Measurements from ENCODE around the gene MGAT1. TPM values are rescaled to one million over a fixed set of nuclear protein-coding genes. Genes with fewer than 3 reads are reported as not detected.

MGAT1 gene
- polyA plus RNA-seq (2013, experiment 1 of 2): 40.4 TPM
- polyA plus RNA-seq (2013, experiment 2 of 2): 40.6 TPM

GRCh38 chr5:180802325-180803180 lies at the start of gene MGAT1:
Gene MGAT1 (minus strand): TSS chr5:180802806. CDS start chr5:180792971, 9,835 bp downstream.
- no peaks in the 10 kb centered on the region for H3K36me3 ChIP-seq (ENCODE audit: control insufficient read depth, insufficient read depth, low read length)
- H3K27ac ChIP-seq (ENCODE audit: low read depth, low read length): peak within 1 kb of the TSS; percentile 91
- no peaks in the 10 kb centered on the region for H3K27me3 ChIP-seq (ENCODE audit: insufficient read depth, low read length, poor library complexity)
- H2AK5ac ChIP-seq (ENCODE audit: low read length): peak within 1 kb of the TSS; percentile 62
- H3K18ac ChIP-seq (ENCODE audit: low read length): peak within 1 kb of the TSS; percentile 98
- no peak within 1 kb of the TSS for H4K5ac ChIP-seq (ENCODE audit: low read length)
- peak within 1 kb of the TSS; percentile 93 for H2BK5ac ChIP-seq (ENCODE audit: low read length)
- WGBS (ENCODE audit: extremely low coverage, insufficient coverage, low lambda C conversion rate): no CpG with 5 or more reads among the region's 87 CpGs
- peak within 1 kb of the TSS; percentile 99 for H3K56ac ChIP-seq (ENCODE audit: low read length)
- peak within 1 kb of the TSS; percentile 98 for H3K9ac ChIP-seq (ENCODE audit: low read length)
- peak within 1 kb of the TSS; percentile 89 for H3K4me3 ChIP-seq (ENCODE audit: low read length)
- H2BK120ac ChIP-seq (ENCODE audit: low read depth, low read length): peak within 1 kb of the TSS; percentile 48
- peak within 1 kb of the TSS; percentile 77 for H3K4me2 ChIP-seq (ENCODE audit: low read length)
- peak; percentile 77 for DNase-seq
- H3K4me1 ChIP-seq (ENCODE audit: control insufficient read depth, low read depth, low read length): peaks cover 7% of the 10 kb centered on the region
- peak within 1 kb of the TSS; percentile 92 for H3K4ac ChIP-seq (ENCODE audit: low read depth, low read length)
- peaks cover 50% of the 10 kb centered on the region for H3K79me2 ChIP-seq (ENCODE audit: control insufficient read depth, insufficient read depth, low read length)
- H3K79me1 ChIP-seq (ENCODE audit: low read length): peaks cover 47% of the 10 kb centered on the region
- peak within 1 kb of the TSS; percentile 71 for H3K23ac ChIP-seq (ENCODE audit: low read length)
- H4K8ac ChIP-seq (ENCODE audit: low read depth, low read length): peak within 1 kb of the TSS; percentile 91
- H2BK15ac ChIP-seq (replicated peaks; ENCODE audit: low read depth): no peak within 1 kb of the TSS

- no CpG with 5 or more reads among the region's 10 CpGs for WGBS (ENCODE audit: extremely low coverage, insufficient coverage, low lambda C conversion rate)
- H3K4me1 ChIP-seq (ENCODE audit: control insufficient read depth, low read depth, low read length): no peaks in the 10 kb centered on the region
Measured at GRCh38 chr5:180850434-180851078, 48.0 kb upstream of the MGAT1 start.

GRCh38 chr5:180849827-180850226 lies 47.2 kb upstream of the MGAT1 start:
- Histone ChIP-seq H3K27ac (ENCODE audit: low read depth, low read length) (no peak overlapping the region), H3K79me2 (ENCODE audit: control insufficient read depth, insufficient read depth, low read length) (no peaks in the 10 kb centered on the region), H3K4ac (ENCODE audit: low read depth, low read length) (no peak overlapping the region), H3K4me1 (ENCODE audit: control insufficient read depth, low read depth, low read length) (no peaks in the 10 kb centered on the region), H3K56ac (ENCODE audit: low read length) (no peak overlapping the region), H2BK5ac (ENCODE audit: low read length) (no peak overlapping the region), H3K23ac (ENCODE audit: low read length) (no peak overlapping the region), H2BK15ac (replicated peaks; ENCODE audit: low read depth) (no peak overlapping the region), H3K4me2 (ENCODE audit: low read length) (no peak overlapping the region), H2AK5ac (ENCODE audit: low read length) (no peak overlapping the region), H4K5ac (ENCODE audit: low read length) (no peak overlapping the region), H4K8ac (ENCODE audit: low read depth, low read length) (no peak overlapping the region), H3K18ac (ENCODE audit: low read length) (no peak overlapping the region), H3K36me3 (ENCODE audit: control insufficient read depth, insufficient read depth, low read length) (peaks cover 21% of the 10 kb centered on the region), H3K79me1 (ENCODE audit: low read length) (peaks cover 2% of the 10 kb centered on the region), H2BK120ac (ENCODE audit: low read depth, low read length) (no peak overlapping the region), H3K27me3 (ENCODE audit: insufficient read depth, low read length, poor library complexity) (no peaks in the 10 kb centered on the region), H3K4me3 (ENCODE audit: low read length) (peak overlapping the region; percentile 18), H3K9ac (ENCODE audit: low read length) (no peak overlapping the region)
- WGBS (ENCODE audit: extremely low coverage, insufficient coverage, low lambda C conversion rate): no CpG with 5 or more reads among the region's 4 CpGs
- DNase-seq: no peak

More at GRCh38 chr5:180850434-180851078, 48.0 kb upstream of the MGAT1 start:
- DNase-seq: peak; percentile 25
- peak overlapping the region; percentile 50 for H3K4me3 ChIP-seq (ENCODE audit: low read length)
- no peak overlapping the region for H2BK15ac ChIP-seq (replicated peaks; ENCODE audit: low read depth)
- H3K4ac ChIP-seq (ENCODE audit: low read depth, low read length): no peak overlapping the region
- no peak overlapping the region for H4K5ac ChIP-seq (ENCODE audit: low read length)
- H3K18ac ChIP-seq (ENCODE audit: low read length): no peak overlapping the region
- no peak overlapping the region for H2AK5ac ChIP-seq (ENCODE audit: low read length)
- H3K27ac ChIP-seq (ENCODE audit: low read depth, low read length): no peak overlapping the region
- no peak overlapping the region for H3K56ac ChIP-seq (ENCODE audit: low read length)
- peaks cover 21% of the 10 kb centered on the region for H3K36me3 ChIP-seq (ENCODE audit: control insufficient read depth, insufficient read depth, low read length)
- no peak overlapping the region for H4K8ac ChIP-seq (ENCODE audit: low read depth, low read length)
- H3K4me2 ChIP-seq (ENCODE audit: low read length): no peak overlapping the region
- no peak overlapping the region for H3K9ac ChIP-seq (ENCODE audit: low read length)
- no peak overlapping the region for H3K23ac ChIP-seq (ENCODE audit: low read length)
- no peak overlapping the region for H2BK5ac ChIP-seq (ENCODE audit: low read length)
- no peaks in the 10 kb centered on the region for H3K79me2 ChIP-seq (ENCODE audit: control insufficient read depth, insufficient read depth, low read length)
- no peaks in the 10 kb centered on the region for H3K27me3 ChIP-seq (ENCODE audit: insufficient read depth, low read length, poor library complexity)
- H2BK120ac ChIP-seq (ENCODE audit: low read depth, low read length): no peak overlapping the region
- H3K79me1 ChIP-seq (ENCODE audit: low read length): peaks cover 4% of the 10 kb centered on the region

GRCh38 chr5:180848878-180849277 lies 46.3 kb upstream of the MGAT1 start:
- Histone ChIP-seq H3K23ac (ENCODE audit: low read length) (no peak overlapping the region), H3K79me1 (ENCODE audit: low read length) (peaks cover 2% of the 10 kb centered on the region), H3K4ac (ENCODE audit: low read depth, low read length) (no peak overlapping the region), H2BK15ac (replicated peaks; ENCODE audit: low read depth) (no peak overlapping the region), H4K8ac (ENCODE audit: low read depth, low read length) (no peak overlapping the region), H4K5ac (ENCODE audit: low read length) (no peak overlapping the region), H3K9ac (ENCODE audit: low read length) (no peak overlapping the region), H3K4me3 (ENCODE audit: low read length) (peak overlapping the region; percentile 22), H3K27me3 (ENCODE audit: insufficient read depth, low read length, poor library complexity) (no peaks in the 10 kb centered on the region), H3K4me1 (ENCODE audit: control insufficient read depth, low read depth, low read length) (no peaks in the 10 kb centered on the region), H3K4me2 (ENCODE audit: low read length) (no peak overlapping the region), H3K27ac (ENCODE audit: low read depth, low read length) (no peak overlapping the region), H3K36me3 (ENCODE audit: control insufficient read depth, insufficient read depth, low read length) (peaks cover 21% of the 10 kb centered on the region), H2AK5ac (ENCODE audit: low read length) (no peak overlapping the region), H3K79me2 (ENCODE audit: control insufficient read depth, insufficient read depth, low read length) (no peaks in the 10 kb centered on the region), H3K56ac (ENCODE audit: low read length) (no peak overlapping the region), H2BK5ac (ENCODE audit: low read length) (no peak overlapping the region), H2BK120ac (ENCODE audit: low read depth, low read length) (no peak overlapping the region), H3K18ac (ENCODE audit: low read length) (no peak overlapping the region)
- no peak for DNase-seq
- no CpG with 5 or more reads among the region's 1 CpG for WGBS (ENCODE audit: extremely low coverage, insufficient coverage, low lambda C conversion rate)

- H2AK5ac ChIP-seq (ENCODE audit: low read length): no peak overlapping the region
- no peak overlapping the region for H3K56ac ChIP-seq (ENCODE audit: low read length)
- H3K27me3 ChIP-seq (ENCODE audit: insufficient read depth, low read length, poor library complexity): no peaks in the 10 kb centered on the region
- H3K9ac ChIP-seq (ENCODE audit: low read length): no peak overlapping the region
- H3K79me1 ChIP-seq (ENCODE audit: low read length): peaks cover 2% of the 10 kb centered on the region
- no peak overlapping the region for H2BK15ac ChIP-seq (replicated peaks; ENCODE audit: low read depth)
- no peak overlapping the region for H2BK120ac ChIP-seq (ENCODE audit: low read depth, low read length)
- H3K23ac ChIP-seq (ENCODE audit: low read length): no peak overlapping the region
- no peaks in the 10 kb centered on the region for H3K4me1 ChIP-seq (ENCODE audit: control insufficient read depth, low read depth, low read length)
- H3K4me2 ChIP-seq (ENCODE audit: low read length): no peak overlapping the region
- H4K5ac ChIP-seq (ENCODE audit: low read length): no peak overlapping the region
- no peak overlapping the region for H4K8ac ChIP-seq (ENCODE audit: low read depth, low read length)
- H3K4me3 ChIP-seq (ENCODE audit: low read length): no peak overlapping the region
- no peak overlapping the region for H3K4ac ChIP-seq (ENCODE audit: low read depth, low read length)
- no peak for DNase-seq
- H3K79me2 ChIP-seq (ENCODE audit: control insufficient read depth, insufficient read depth, low read length): no peaks in the 10 kb centered on the region
- H3K18ac ChIP-seq (ENCODE audit: low read length): no peak overlapping the region
- WGBS (ENCODE audit: extremely low coverage, insufficient coverage, low lambda C conversion rate): no CpG with 5 or more reads among the region's 1 CpG
- H3K36me3 ChIP-seq (ENCODE audit: control insufficient read depth, insufficient read depth, low read length): peaks cover 21% of the 10 kb centered on the region
- H2BK5ac ChIP-seq (ENCODE audit: low read length): no peak overlapping the region
- H3K27ac ChIP-seq (ENCODE audit: low read depth, low read length): no peak overlapping the region
Measured at GRCh38 chr5:180848265-180848664, 45.7 kb upstream of the MGAT1 start.

All from mesendoderm (in vitro differentiated cells).